Esophagus (tissue), 2 donors: ENCODE results near the gene MBOAT2. TPM values are rescaled to one million over a fixed set of nuclear protein-coding genes. Genes with fewer than 3 reads are reported as not detected.
"Not testable (repeated sequence)": the region's sequence is repeated elsewhere in the genome, so short reads cannot be mapped to it uniquely, and the experiment has no call there.

Experiments
- H3K27ac ChIP-seq, 2 donors: one replicate each; pipeline ENCODE4 v1.5.1; 2013; ENCODE audit warnings: low read depth in 2 of 2, mild to moderate bottlenecking in 2 of 2, inconsistent platforms in 1 of 2, low read length in 1 of 2, moderate library complexity in 1 of 2
- H3K27me3 ChIP-seq, 2 donors: one replicate each; pipeline ENCODE4 v1.6.1; 2013; ENCODE audit warnings: low read length in 2 of 2, control low read depth in 1 of 2, mild to moderate bottlenecking in 1 of 2; ENCODE audit not compliant: insufficient read depth in 2 of 2, control insufficient read depth in 1 of 2
- H3K36me3 ChIP-seq, 2 donors: one replicate each; pipeline ENCODE4 v1.6.1; 2013; ENCODE audit warnings: low read length in 1 of 2; ENCODE audit not compliant: control insufficient read depth in 2 of 2, insufficient read depth in 2 of 2
- H3K4me1 ChIP-seq, 2 donors: one replicate each; pipeline ENCODE4 v1.6.1; 2013; ENCODE audit warnings: low read length in 1 of 2; ENCODE audit not compliant: control insufficient read depth in 2 of 2, insufficient read depth in 2 of 2
- H3K4me3 ChIP-seq, 2 donors: one replicate each; pipeline ENCODE4 v1.5.1; 2013; ENCODE audit warnings: low read length in 2 of 2, mild to moderate bottlenecking in 2 of 2, low read depth in 1 of 2, moderate library complexity in 1 of 2
- H3K9me3 ChIP-seq, 2 donors: one replicate each; pipeline ENCODE4 v1.6.1; 2013; ENCODE audit warnings: mild to moderate bottlenecking in 2 of 2, low read depth in 1 of 2, low read length in 1 of 2, moderate library complexity in 1 of 2; ENCODE audit not compliant: control insufficient read depth in 2 of 2, insufficient read depth in 1 of 2
- WGBS, 2 donors: extraction: QIAGEN DNeasy Blood & Tissue Kit; methylation state at CpG; one replicate each; pipeline ENCODE4 v1.1.7; 2013; 5-methylcytosine and 5-hydroxymethylcytosine counted together
- polyA plus RNA-seq, 2 donors: library from polyadenylated mRNA; stranded (reverse); fragments of 200-250 nt; gene quantifications; one replicate each; pipeline ENCODE4 v1.2.3, GENCODE V29; 2013
- donor health status: healthy with polysubstance abuse.
- donor health status: Bipolar disorder and iron deficiency.

The MBOAT2 gene
- polyA plus RNA-seq, 2 donors, result 34.3 to 41.8 TPM

GRCh38 chr2:8902757-8903156, 100.7 kb downstream of the MBOAT2 start:
- H3K4me1 ChIP-seq, H3K27me3 ChIP-seq, H3K36me3 ChIP-seq, H3K4me3 ChIP-seq, H3K9me3 ChIP-seq, H3K27ac ChIP-seq: not testable (repeated sequence)
- WGBS, 2 donors, result 93 to 96% methylated on average over 7 of the region's 7 CpGs

DNA sequence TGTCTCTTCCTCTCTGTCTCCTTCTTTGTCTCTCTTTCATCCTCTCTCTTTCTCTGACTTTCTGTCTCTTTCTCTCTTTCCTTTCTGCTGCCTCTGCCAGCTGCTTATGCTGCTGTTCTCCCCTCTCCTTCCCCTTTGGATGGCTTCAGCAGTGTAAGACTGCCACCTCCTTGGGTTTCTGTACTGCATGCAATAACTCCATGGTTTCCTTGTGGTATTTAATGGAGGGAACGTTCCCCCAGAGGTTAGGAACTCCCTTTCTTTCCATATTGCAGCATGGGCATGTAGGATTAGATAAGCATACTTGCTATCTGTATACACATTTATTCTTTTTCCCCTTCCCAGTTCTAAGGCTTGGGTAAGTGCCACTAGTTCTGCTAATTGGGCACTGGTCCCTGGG, 106.3 kb downstream of the MBOAT2 start:
- WGBS, 2 donors, result 73 to 75% methylated on average over 1 of the region's 1 CpG
- not testable (repeated sequence) for H3K4me3 ChIP-seq, H3K27me3 ChIP-seq, H3K4me1 ChIP-seq, H3K27ac ChIP-seq, H3K9me3 ChIP-seq, H3K36me3 ChIP-seq

DNA sequence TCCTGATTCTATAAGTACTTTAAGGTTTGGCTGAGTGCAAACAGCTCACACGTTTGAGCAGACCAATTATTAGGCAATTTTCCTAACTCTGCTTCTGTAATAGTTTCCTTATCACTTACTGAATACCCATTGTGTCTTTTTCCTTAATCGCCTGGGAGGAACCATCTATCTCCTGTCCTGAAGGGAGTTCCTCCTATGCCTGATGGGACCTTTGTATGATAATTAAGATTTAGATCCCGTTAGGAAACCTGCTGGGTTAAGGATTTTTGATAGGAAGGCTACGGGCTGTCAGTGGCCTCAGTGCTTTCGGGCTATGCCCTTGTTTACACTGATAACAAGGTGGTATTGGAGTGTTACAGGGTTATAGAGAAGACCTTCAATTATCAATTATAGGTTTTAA, 106.8 kb downstream of the MBOAT2 start:
- H3K4me1 ChIP-seq, H3K27ac ChIP-seq, H3K9me3 ChIP-seq, H3K36me3 ChIP-seq, H3K4me3 ChIP-seq, H3K27me3 ChIP-seq: not testable (repeated sequence)
- 60 to 75% methylated on average over 5 of the region's 5 CpGs for WGBS, 2 donors

GRCh38 chr2:8895087-8895912, 108.2 kb downstream of the MBOAT2 start:
- H3K9me3 ChIP-seq, H3K4me1 ChIP-seq, H3K27ac ChIP-seq, H3K4me3 ChIP-seq, H3K36me3 ChIP-seq, H3K27me3 ChIP-seq: not testable (repeated sequence)
- WGBS, 2 donors, result 95 to 96% methylated on average over 13 of the region's 13 CpGs

- Histone ChIP-seq H3K4me3 (no peak overlapping the region), H3K9me3 (no peaks in the 10 kb centered on the region), H3K36me3 (peaks cover 0 to 8% of the 10 kb centered on the region in 2 donors), H3K27me3 (no peaks in the 10 kb centered on the region), H3K4me1 (no peaks in the 10 kb centered on the region), H3K27ac (no peak overlapping the region)
- 86 to 90% methylated on average over 19 of the region's 19 CpGs for WGBS, 2 donors
Observed at GRCh38 chr2:8893978-8894820, 109.3 kb downstream of the MBOAT2 start.

DNA sequence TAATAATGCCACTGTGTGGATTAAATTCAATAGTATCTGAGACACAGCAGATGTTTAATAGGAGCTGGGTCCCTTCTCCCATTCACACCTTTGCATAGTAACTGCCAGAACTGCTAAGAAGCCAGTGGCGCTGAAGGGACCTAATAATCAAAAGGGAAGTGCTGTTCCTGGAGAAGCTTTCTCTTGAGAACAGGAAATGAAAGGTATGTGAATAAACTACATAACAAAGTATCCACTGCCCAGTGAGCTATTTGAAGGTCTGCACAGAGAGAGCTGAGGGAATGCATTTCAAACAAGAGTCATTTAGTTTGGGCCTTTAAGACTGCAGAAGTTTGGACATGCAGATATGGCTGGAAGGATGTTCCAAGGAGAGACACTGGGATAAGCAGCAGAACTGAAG, 110.0 kb downstream of the MBOAT2 start:
- Histone ChIP-seq H3K36me3 (peaks cover 0 to 8% of the 10 kb centered on the region in 2 donors), H3K4me1 (no peaks in the 10 kb centered on the region), H3K27ac (no peak overlapping the region), H3K9me3 (no peaks in the 10 kb centered on the region), H3K4me3 (no peak overlapping the region), H3K27me3 (no peaks in the 10 kb centered on the region)
- WGBS, 2 donors, result 77 to 87% methylated on average over 1 of the region's 1 CpG

GRCh38 chr2:8892111-8892510, 111.4 kb downstream of the MBOAT2 start:
- no peaks in the 10 kb centered on the region for H3K4me1 ChIP-seq
- H3K36me3 ChIP-seq, result peaks cover under 1 to 5% of the 10 kb centered on the region in 2 donors
- H3K9me3 ChIP-seq, result no peaks in the 10 kb centered on the region
- no peak overlapping the region for H3K4me3 ChIP-seq
- no peak overlapping the region for H3K27ac ChIP-seq
- WGBS, 2 donors, result 77 to 79% methylated on average over 2 of the region's 2 CpGs
- H3K27me3 ChIP-seq, result no peaks in the 10 kb centered on the region

- no peak overlapping the region for H3K4me3 ChIP-seq
- no peaks in the 10 kb centered on the region for H3K27me3 ChIP-seq
- H3K27ac ChIP-seq, result no peak overlapping the region
- no peaks in the 10 kb centered on the region for H3K9me3 ChIP-seq
- H3K4me1 ChIP-seq, result no peaks in the 10 kb centered on the region
- 91% methylated on average over 7 of the region's 7 CpGs for WGBS, 2 donors
- peaks cover 5 to 7% of the 10 kb centered on the region in 2 donors for H3K36me3 ChIP-seq
Observed at GRCh38 chr2:8889978-8890377, 113.5 kb downstream of the MBOAT2 start.

DNA sequence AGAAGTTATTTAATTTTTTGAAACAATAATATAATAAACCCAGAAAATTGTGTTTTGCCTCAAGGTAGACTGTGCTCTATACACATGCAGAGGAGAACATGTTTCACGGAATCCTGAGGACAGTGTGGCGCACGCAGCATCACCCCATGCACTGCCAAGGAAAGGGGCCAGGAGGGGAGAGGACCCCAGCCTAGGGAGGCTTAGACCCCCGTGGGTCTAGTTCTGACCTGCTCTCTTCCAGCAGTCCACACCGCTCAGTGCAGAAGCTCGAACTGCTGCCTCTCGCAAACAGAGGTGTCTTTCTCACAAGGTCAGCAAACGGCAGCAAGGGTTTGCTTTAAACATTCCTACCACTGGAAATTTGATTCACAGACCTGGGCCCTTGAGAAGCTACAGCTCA, 114.5 kb downstream of the MBOAT2 start:
- H3K27ac ChIP-seq, result no peak overlapping the region
- no peaks in the 10 kb centered on the region for H3K4me1 ChIP-seq
- H3K36me3 ChIP-seq, result peaks cover 2 to 7% of the 10 kb centered on the region in 2 donors
- H3K4me3 ChIP-seq, result no peak overlapping the region
- WGBS, 2 donors, result 91 to 95% methylated on average over 8 of the region's 8 CpGs
- H3K27me3 ChIP-seq, result no peaks in the 10 kb centered on the region
- no peaks in the 10 kb centered on the region for H3K9me3 ChIP-seq
